Prostate gland (tissue), 2 donors: ENCODE data around the gene ATP11B.

Source experiments
- CTCF ChIP-seq, 4 experiments: fragments of 200-600 bp in 2 of 4; fragments of 450-650 bp in 2 of 4; sonication (generic) in 2 of 4; IDR thresholded peaks; 1 replicate in 3 of 4; 2 replicates in 1 of 4; pipeline ENCODE4 v1.5.1; 2016 to 2019; ENCODE audit warnings: antibody characterized with exemption in 4 of 4, mild to moderate bottlenecking in 2 of 4, moderate library complexity in 2 of 4
- POLR2A ChIP-seq: fragments of 450-650 bp; IDR thresholded peaks from one replicate; pipeline ENCODE4 v1.6.1; 2016; ENCODE audit warnings: antibody characterized with exemption, mild to moderate bottlenecking
- POLR2AphosphoS5 ChIP-seq: sonication (generic); formaldehyde crosslinking; IDR thresholded peaks from one replicate; pipeline ENCODE4 v1.6.1; 2017; ENCODE audit warnings: antibody characterized with exemption

- TF ChIP-seq CTCF (IDR thresholded peaks at IDR 0.05) (no peak), POLR2A (no peak), POLR2AphosphoS5 (no peak)
Observed at GRCh38 chr3:182891364-182891763, 98.1 kb downstream of the ATP11B start.
